Activated CD4-positive, alpha-beta T cell treated with anti-CD3 and anti-CD28 coated beads, Interleukin-2, Interleukin-6, amounts not matched to agents 100 ng/mL and 50 ng/mL, durations not matched to agents 16 hours and 8 hours (primary cell): ENCODE measurements around the gene DGCR2.
"Not testable (repeated sequence)": the region's sequence is repeated elsewhere in the genome, so short reads cannot be mapped to it uniquely, and the experiment has no call there.

Experiments used
- DNase-seq: peaks from one replicate; pipeline ENCODE4 v3.0.0-alpha.2; 2020

Gene DGCR2

DNA sequence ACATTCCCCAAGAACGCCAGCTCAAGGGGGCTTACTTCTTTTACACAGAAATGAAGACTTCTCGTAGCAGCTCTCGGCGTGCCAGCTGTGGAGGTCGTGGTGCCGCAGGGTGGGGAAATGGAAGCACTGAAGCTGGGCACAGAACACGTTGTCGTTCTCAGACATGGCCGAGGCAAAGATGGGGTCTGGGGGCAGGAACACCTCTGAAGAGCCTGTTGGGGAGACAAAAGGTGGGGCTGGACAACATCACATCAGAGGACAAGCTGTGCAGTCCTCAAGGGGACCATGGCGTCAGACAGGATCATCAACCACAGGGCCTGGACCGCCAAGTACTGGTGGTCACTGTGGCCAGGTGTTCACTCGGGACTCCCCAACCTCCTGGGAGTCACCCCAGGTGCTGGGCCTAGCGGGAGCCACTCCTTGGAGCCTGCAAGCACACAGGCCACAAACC lies 65.2 kb downstream of the DGCR2 start:
- DNase-seq = no peak

DNA sequence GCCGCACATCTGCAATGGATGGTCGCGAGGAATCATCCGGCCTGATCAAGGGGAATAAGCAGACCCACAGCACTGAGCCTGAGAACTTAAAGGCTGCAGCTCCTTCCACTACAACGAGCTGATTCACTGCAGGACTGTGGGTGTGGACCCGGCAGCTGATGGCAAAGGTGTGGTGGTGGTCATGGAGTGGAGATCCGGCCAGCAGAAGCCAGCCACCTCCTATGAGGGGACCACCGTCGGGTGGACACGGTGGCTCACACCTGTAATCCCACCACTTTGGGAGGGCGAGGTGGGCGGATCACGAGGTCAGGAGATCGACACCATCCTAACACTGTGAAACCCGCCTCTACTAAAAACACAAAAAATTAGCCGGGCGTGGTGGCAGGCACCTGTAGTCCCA lies 66.4 kb downstream of the DGCR2 start:
- no peak for DNase-seq

DNA sequence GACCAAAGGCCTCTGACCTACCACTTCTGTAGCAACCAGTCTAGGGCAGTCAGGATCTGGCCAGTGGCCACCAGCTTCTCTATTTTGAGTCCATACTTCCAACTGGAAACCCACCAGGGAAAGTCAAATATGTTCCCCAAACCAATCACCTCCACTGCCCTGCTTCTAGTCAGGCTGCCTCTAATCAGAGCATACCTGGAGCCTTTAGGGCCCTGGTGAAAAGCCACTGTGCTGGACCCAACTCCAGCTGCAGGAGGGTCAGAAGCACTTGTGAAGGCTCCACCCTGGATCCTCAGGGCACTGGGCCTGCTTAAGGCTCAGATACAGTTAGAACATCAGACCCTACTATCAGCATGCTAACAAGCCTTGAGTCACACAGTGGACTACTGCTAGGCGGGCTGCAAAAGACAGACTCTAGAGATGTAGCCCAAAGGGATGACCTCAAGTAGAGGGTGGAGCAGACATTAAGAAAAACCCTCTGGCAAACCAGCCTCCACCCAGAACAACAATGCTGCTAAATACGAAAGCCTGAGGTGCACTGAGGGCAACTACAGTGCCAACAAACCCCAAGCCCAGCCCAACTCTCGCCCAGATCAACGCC lies 69.2 kb downstream of the DGCR2 start:
- no peak for DNase-seq

DNA sequence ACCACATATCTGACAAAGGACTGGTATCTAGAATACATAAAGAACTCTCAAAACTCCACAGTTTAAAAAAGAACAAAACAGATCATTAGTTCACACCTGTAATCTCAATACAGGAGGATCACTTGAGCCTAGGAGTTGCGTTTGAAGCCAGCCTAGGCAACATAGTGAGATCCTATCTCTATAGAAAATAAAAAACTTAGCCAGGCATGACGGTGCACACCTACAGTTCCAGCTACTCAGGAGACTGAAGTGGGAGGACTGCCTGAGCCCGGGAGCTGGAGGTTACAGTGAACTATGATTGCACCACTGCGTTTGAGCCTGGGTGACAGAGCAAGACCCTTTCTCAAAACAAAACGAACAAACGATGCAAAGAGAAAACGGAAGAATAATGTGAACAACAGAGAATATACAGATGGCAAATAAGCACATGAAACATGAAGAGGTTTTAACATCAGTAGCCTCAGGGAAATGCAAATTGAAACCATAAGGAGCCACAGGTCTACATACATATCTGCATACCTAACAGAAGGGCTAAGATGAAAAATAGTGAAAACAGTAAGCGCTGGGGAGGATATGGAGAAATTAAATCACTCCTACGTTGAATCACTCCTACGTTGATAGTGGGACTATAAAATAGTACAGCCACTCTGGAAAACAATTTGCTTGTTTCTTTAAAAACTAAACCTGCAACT lies 70.7 kb downstream of the DGCR2 start:
- no peak for DNase-seq

DNA sequence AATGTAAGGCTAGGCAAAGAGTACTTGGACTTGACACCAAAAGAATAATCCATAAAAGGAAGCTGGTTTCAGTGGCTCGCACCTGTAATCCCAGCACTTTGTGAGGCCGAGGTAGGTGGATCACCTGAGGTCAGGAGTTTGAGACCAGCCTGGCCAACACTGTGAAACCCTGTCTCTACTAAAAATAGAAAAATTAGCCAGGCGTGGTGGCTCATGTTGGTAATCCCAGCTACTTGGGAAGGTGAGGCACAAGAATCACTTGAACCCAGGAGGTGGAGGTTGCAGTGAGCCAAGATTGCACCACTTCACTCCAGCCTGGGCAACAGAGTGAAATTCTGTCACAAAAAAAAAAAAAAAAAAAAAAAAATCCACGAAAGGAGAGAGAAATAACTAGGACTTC lies 71.4 kb downstream of the DGCR2 start:
- DNase-seq = not testable (repeated sequence)

DNA sequence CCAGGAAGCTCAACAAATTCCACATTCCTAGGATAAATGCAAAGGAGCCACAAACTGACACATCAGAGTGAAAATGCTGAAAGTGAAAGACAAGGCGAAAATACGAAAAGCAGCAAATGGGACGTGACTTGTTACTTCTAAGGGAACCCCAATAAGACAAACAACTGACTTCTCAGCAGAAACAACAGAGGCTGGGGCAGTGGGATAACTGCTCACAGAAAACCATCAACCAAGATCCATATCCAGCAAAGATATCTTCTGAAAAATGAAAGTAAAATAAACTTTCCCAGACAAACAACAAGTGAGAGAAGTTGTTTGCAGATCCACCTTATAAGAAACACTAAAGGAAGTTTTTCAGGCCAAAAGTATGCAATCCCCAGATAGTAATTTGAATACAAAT lies 72.1 kb downstream of the DGCR2 start:
- DNase-seq = no peak

DNA sequence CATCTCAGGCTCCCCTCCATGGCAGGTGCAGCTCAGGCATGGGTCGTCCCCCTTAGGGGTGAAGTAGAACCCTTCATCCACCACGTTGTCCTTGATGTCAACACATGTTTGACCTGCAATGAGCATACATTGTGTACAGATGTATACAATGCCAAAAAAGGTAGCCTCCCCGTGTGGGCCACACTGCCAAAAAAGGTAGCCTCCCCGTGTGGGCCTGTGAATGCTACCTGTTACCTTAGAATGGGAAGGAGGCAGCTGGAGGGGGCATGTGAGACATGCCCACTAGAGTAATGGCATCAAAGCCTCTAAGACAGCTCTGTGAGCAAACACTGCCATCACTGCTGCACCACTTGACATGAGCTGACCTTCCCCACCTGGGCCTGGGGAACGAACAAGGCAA lies 73.7 kb downstream of the DGCR2 start:
- no peak for DNase-seq

DNA sequence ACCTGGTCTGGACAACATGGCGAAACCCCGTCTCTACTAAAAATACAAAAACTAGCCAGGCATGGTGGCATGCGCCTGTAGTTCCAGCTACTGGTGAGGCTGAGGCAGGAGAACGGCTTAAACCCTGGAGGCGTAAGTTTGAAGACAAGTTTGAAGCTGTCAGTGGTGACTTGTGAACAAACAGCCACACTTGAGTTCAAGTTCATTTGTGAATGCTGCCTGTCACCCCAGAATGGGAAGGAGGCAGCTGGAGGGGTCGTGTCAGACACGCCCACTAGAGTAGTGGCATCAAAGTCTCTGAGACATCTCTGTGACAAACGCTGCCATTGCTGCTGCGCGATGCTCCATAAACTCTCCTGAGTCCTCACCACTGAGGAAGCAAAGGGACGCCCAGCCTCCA lies 74.2 kb downstream of the DGCR2 start:
- no peak for DNase-seq

DNA sequence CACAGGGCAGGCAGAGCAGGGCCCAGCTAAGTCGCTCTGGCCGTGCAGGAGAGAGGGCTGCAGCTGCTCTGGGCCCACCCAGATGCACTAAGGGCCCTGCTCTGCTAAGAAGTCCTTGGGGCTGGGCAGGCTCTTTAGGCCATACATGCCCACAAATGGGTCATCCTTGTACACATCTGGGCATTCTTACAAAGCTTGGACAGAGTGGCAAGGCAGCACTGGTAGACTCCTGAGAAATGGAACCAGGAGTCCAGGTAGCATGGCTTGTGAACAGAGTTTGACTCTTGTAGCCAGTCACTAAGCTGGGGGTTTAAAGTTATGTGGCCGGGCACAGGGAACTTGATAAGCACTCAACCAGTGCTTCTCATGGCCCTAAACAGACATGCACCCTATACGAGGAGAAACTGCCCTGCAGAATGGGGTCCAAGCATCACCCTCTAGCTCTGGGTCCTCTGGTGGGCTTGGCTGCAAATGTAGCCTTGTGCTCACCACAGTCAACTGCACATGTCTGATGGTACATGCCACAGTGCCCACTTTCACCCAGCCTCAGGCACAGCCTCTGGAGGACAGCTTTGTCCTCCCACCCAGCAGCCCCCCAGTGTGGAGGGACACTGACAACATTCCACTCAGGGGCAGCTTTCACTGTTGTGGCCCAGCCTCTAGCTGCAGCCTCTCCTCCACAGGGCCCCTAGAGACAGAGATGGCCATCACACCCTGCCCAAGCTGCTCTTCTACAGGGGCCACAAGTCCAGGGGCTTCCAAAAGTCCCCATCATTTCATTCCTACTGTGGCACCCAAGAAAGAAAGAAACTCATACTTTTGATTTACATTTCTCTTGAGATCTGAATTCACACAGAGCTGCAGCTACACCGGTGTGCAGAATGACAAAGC lies 75.2 kb downstream of the DGCR2 start:
- DNase-seq = no peak

DNA sequence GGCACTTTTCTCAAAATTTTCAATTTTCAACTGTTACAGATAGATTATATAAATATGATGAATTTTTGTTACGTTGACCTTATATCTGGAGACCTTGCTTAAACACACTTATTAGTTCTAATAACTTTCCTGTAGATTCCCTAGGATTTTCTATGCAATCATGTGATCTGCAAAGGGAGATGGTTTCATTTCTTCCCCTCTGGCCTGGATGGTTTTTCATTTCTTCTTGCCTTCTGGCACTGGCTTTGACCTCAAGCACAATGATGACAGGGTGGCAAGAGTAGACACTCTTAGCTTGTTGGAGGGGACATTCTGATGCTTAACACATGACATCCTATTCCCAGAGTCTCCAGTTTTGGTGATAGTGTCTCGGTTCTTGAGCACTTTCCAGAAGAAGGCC lies 75.9 kb downstream of the DGCR2 start:
- DNase-seq = no peak

DNA sequence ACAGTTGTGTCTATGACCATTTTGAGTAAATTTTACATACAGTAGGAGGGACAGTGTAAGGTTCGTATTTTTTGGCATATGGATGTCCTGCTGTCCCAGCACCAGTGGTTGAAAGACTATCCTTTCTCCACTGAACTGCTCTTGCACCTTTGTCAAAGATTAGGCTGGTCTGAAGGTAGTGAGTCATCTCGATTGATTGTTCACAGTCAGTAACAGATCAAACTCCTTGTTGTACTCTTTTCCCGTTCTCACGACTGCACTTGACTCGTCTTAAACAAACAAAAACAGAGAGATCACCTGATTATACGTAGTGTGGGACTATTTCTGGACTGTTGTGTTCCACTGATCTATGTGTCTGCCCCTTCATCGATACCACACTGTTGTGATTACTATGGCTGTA lies 77.1 kb downstream of the DGCR2 start:
- no peak for DNase-seq

DNA sequence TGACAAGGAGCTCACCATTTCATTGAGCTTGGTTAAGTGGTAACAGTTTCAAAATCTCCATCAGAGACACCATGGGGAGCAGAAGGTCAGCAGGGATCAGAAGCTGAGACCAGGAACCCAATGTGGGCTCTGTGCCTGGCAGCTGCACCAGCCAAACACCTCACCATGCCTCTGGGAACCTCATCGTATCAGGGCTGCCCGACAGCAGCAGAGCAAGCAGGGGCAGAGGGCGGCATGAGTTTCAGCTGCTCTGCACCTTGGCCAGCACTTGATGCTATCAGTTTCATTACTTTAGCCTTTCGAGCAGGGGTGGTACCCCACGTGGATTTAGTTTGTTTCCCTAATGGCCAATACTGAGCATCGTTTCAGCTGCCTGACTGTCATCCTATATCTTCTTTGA lies 77.8 kb downstream of the DGCR2 start:
- DNase-seq = no peak

DNA sequence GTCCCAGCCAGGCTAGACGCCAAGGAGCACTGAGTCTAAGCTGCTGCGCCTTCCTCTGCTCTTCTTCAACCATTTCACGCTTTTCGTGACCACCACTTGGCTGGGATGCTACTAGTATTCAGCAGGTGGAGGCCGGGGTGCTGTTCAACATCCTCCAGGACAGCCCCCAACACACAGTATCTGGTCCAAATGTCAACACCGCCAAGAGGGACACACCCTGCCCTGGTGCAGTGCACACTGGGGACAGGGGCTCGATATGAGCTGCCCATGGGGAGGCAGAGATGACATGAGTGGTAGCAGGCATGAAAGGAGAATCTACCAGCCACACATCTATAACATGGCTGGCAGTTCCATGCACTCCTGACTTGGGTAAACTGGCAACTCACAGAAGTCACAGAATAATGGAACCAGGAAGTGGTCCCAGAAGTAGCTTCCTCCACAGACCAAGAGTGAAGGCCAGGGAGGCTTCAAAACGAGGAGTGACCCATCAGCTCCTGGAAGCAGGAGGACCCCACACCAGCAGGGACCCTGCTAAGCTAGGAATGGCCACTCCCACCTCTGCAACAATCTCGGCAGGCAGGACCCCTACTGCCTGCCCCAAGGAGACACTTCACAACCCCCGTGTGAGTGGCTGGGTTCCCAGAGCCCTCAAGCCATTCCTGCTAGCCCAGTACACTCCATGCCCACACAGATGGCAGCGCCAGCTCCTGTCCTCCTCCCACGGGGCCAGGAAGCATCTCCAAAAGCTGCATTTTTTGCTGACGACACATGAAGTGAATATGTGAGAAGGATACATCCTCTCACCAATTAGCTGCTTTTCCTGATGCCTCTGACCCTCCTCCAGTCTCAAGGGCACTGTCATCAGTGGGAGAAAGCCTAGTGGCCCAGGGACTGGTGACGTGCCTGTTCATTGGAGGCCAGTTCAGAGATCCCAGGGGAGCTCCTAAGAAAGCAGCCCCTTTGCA lies 78.8 kb downstream of the DGCR2 start:
- DNase-seq = no peak

DNA sequence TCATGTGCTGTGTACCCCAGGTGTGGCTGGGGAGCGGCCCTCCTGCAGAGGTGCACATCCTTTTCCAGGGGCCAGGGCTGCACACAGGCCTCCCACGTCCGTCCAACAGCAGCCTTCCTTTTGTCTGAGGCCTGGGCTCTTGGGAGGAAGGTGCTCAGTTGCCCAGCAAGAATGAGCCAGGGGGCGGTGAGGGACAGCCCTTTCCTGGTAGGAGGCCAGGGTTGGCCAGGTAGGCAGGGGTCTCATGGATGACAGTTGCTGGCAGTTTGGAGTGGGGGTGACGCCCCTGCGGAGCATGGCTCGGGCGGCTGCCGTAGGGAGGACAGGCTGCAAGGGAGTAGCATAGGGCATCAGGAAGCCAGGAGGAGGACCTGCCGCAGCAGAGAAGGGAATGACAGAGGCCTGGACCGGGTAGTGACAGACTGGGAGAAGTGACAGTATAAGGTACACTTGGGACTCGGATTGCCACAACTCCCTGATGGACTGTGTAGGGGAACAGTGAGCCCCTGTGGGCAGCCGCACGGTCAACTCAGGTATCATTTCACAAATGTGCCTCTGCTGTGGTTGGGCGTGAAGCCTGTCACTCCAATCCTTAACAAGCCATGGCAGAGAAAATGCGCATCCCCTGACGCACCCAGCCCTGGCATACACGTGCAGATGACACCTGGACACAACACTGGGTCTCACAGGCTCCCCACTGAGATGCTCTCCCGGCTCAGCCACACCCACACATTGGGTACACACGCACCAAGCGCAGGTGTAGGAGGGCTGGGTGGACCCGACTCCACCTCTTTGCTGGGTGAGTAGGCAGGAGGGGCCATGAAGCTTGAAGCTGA lies 79.7 kb downstream of the DGCR2 start:
- no peak for DNase-seq

DNA sequence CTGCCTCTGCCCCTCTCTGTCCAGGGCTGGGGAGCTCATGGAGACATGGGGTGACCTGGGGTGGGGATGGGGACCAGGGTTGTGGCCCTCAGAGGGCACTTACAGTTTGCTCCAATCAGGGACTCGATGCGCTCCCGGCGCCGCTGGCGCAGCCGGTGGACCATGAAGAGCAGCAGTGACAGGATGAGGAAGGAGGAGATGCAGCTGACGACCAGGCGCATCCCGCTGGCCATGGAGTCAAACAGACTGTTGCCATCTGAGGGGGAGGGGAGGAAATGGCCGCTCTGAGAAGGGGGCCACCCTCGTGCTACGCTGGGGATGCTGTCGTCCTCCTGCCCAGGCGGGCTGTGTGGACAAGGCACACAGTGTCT lies 80.5 kb downstream of the DGCR2 start:
- DNase-seq = no peak

DNA sequence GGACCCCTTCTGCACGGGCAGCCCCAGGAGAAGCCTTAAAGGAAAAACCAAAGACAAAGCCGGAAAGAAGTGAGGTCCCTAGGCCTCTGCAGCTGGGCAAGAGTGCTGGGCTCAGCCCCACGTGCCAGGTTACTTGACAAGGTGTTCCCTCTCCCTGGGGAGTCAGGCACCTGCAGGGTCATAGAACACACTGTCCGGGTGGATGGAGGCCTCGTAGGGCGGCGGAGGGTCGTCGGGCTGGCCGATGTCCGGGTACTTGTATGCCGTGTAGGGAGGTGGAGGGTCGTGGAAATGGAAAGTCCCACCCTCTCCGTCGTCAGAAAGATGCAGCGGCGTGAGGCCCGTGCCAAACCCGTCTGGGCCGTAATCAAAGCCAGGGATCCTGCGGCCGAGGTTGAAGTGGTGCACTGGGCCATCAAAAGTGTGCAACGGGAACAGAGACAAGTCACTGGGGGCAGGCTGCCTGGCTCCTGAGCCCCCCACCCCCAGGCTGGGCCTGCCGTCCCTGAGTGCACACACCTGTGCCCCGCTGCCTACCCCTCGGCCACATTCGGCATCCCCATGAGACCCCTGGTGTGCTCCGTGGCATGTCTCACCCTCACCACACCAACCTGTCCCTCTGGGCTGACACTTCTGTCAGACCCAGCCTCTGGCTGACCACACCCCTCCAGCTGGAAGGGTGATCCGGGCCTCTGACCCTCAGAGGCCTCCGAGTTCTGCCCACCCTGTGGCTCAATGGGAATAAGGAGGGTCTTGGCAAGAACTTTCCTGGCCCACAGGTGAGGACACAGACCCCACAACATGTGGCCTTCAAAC lies 81.1 kb downstream of the DGCR2 start:
- no peak for DNase-seq

DNA sequence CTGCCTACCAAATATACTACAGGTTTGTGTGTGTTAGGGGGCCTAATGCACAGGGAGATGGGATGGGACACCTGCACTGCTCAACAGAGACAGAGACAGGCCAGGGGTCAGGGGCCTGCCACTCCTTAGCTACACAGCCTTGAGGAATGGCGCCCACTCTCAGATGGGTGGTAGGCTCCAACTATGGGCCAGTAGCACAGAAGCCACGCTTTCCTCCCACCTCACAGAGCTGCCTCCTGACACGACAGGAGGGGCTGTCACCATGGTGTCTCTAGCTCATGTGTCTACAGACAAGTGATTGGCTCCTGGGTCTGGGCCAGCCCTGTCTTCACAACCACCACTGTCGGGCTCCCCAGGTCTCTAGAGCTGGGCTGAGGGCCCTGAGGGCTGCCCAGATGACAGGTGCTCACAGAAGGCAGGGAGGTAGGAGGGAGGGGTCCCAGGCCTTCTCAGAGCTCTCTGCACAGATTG lies 81.8 kb downstream of the DGCR2 start:
- no peak for DNase-seq

DNA sequence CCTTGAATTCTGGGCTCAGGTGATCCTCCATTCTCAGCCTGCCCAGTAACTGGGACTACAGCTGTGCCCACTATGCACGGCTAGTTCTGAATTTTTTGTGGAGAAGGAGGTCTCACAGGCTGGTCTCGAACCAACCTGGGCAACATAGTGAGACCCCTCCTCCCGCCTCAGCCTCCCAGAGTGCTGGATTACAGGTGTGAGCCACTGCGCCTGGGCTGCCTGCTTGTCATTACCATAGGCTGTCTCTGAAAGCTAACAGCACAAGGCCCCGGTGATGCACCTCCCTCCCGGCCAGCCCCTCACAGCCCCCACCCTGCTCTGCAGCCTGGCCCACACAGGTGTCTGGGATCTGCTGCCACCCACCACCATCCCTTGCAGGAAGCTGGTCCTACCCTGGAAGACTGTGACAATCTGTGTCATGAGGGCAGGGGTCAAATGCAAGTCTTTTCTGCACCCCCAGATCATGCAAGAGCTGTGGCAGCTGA lies 82.4 kb downstream of the DGCR2 start:
- DNase-seq = no peak

DNA sequence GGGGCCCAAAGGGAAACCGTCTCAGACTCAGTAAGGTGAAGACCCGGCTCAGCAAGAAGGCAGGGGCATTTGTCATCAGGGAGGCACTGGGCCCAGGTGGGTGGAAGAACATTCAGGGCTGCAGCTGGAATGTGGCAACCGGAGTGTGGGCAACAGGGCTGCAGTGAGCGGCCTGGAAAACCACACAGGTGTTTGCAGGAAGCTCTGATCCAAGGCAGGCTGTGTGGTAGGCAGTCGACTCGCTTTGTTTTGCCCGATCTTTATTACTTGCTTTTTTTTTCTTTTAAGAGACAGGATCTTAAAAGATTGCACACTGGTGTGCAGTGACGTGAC lies 82.8 kb downstream of the DGCR2 start:
- DNase-seq = no peak

DNA sequence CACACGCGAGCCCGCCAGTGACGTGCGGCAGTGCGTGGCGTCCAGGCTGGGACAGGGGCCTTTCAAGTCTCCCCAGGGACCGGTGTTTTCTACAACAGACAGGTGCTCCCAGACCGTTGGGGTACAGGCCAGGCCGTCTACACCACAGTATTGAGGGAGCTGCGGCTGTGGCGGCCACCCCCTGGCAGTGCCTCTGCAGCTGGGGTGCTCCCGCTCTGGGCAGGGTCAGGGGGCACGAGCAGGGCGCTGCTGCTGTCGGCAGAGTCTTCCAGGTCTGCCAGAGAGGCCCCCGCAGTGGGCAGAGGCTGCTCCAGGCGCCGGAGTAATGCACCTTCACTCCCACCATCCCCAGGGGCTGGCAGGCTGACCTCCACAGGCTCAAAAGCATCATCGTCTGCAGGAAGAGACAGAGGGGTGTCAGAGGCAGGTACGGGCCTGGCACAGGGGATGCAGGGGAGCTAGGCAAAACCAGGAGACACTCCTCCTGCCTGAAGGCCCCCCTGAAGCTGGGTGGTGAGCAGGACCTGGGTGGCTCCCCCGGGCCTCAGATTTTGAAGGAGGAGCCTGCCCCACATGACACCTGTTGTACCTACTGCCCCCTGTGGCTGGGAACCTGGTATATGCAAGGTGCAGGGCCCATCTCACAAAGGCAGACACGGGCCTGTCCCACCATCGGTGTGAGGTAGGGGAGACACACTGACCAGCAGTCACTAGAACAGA lies 83.3 kb downstream of the DGCR2 start:
- DNase-seq = no peak
